WTC11 (cell line): Measurements from ENCODE around the gene SERTAD2. TPM values are rescaled to one million over a fixed set of nuclear protein-coding genes. Genes with fewer than 3 reads are reported as not detected.

Experiments
- ATAC-seq: fragments of 200-7000 bp; cut with Tn5 transposase; 2 replicates; pipeline ENCODE4 v1.10.0; 2021; ENCODE audit warnings: mild to moderate bottlenecking, moderate library complexity
- CTCF ChIA-PET: fragments of 300-600 bp; sonication (Branson Sonifier 250); formaldehyde crosslinking; loops from one replicate; lab custom pipeline; 2021; ENCODE audit warnings: antibody characterized with exemption; lab: Charles Lee
- POLR2A ChIA-PET: fragments of 350-600 bp; sonication (Branson Sonifier 250); formaldehyde crosslinking; loops from one replicate; lab custom pipeline; 2021; ENCODE audit warnings: antibody characterized with exemption; lab: Charles Lee
- DNase-seq: peaks from one replicate; pipeline ENCODE4 v3.0.0; 2021; ENCODE audit warnings: low spot score
- H3K27ac Mint-ChIP-seq: 2 replicates; pipeline ENCODE4 v1.8.0; 2021; ENCODE audit warnings: mixed read lengths
- H3K27me3 Mint-ChIP-seq: 2 replicates; pipeline ENCODE4 v1.8.0; 2021; ENCODE audit warnings: low read depth, mild to moderate bottlenecking, moderate library complexity, mixed read lengths
- H3K36me3 Mint-ChIP-seq: 2 replicates; pipeline ENCODE4 v1.8.0; 2021; ENCODE audit warnings: mixed read lengths
- H3K4me1 Mint-ChIP-seq: 2 replicates; pipeline ENCODE4 v1.8.0; 2022; ENCODE audit warnings: mixed read lengths
- H3K4me3 Mint-ChIP-seq: 2 replicates; pipeline ENCODE4 v1.8.0; 2021; ENCODE audit warnings: mild to moderate bottlenecking, moderate library complexity, mixed read lengths
- H3K9me3 Mint-ChIP-seq: 2 replicates; pipeline ENCODE4 v1.8.0; 2021; ENCODE audit warnings: mixed read lengths
- AFF4 ChIP-seq: sonication (generic); formaldehyde crosslinking; IDR thresholded peaks from 2 replicates; pipeline ENCODE4 v1.8.1; 2023; ENCODE audit warnings: mild to moderate bottlenecking, missing genetic modification reagents, borderline replicate concordance
- CBFB ChIP-seq: sonication (generic); formaldehyde crosslinking; IDR thresholded peaks from 2 replicates; pipeline ENCODE4 v1.8.1; 2022; ENCODE audit warnings: mild to moderate bottlenecking, low read depth, missing genetic modification reagents
- CREM ChIP-seq: sonication (generic); formaldehyde crosslinking; IDR thresholded peaks from 2 replicates; pipeline ENCODE4 v1.8.1; 2022; ENCODE audit warnings: mild to moderate bottlenecking, missing genetic modification reagents, moderate library complexity
- ELF4 ChIP-seq: sonication (generic); formaldehyde crosslinking; IDR thresholded peaks from 2 replicates; pipeline ENCODE4 v1.8.1; 2022; ENCODE audit warnings: low read depth, mild to moderate bottlenecking, moderate library complexity, missing genetic modification reagents
- EMX1 ChIP-seq: fragments of 250-450 bp; sonication (Bioruptor Pico); IDR thresholded peaks from 2 replicates; pipeline ENCODE4 v1.8.0; 2021; ENCODE audit warnings: mild to moderate bottlenecking
- IRF1 ChIP-seq: sonication (generic); formaldehyde crosslinking; IDR thresholded peaks from 2 replicates; pipeline ENCODE4 v1.8.0; 2023; ENCODE audit warnings: missing genetic modification reagents
- IRF2 ChIP-seq: sonication (generic); formaldehyde crosslinking; IDR thresholded peaks from 2 replicates; pipeline ENCODE4 v1.8.0; 2022; ENCODE audit warnings: low read depth, missing genetic modification reagents, borderline replicate concordance
- MYBL2 ChIP-seq: sonication (generic); formaldehyde crosslinking; IDR thresholded peaks from 2 replicates; pipeline ENCODE4 v1.8.1; 2023; ENCODE audit warnings: mild to moderate bottlenecking, moderate library complexity, missing genetic modification reagents
- NFE2L1 ChIP-seq: sonication (generic); formaldehyde crosslinking; IDR thresholded peaks from 2 replicates; pipeline ENCODE4 v1.8.1; 2023; ENCODE audit warnings: missing genetic modification reagents
- OVOL2 ChIP-seq: fragments of 250-450 bp; sonication (Bioruptor Pico); IDR thresholded peaks from 2 replicates; pipeline ENCODE4 v1.9.0; 2021; ENCODE audit warnings: mild to moderate bottlenecking, borderline replicate concordance
- RELA ChIP-seq: sonication (generic); formaldehyde crosslinking; IDR thresholded peaks from 2 replicates; pipeline ENCODE4 v1.8.1; 2022; ENCODE audit warnings: missing genetic modification reagents, mild to moderate bottlenecking, borderline replicate concordance
- RORB ChIP-seq: fragments of 250-450 bp; sonication (Bioruptor Pico); IDR thresholded peaks from 2 replicates; pipeline ENCODE4 v1.9.0; 2021; ENCODE audit warnings: mild to moderate bottlenecking
- ZNF138 ChIP-seq: sonication (generic); formaldehyde crosslinking; conservative IDR thresholded peaks from 2 replicates; pipeline ENCODE4 v1.8.1; 2022; ENCODE audit warnings: mild to moderate bottlenecking, moderate library complexity, missing genetic modification reagents
- ZNF396 ChIP-seq: fragments of 250-450 bp; sonication (Bioruptor Pico); IDR thresholded peaks from 2 replicates; pipeline ENCODE4 v1.8.0; 2021; ENCODE audit warnings: mild to moderate bottlenecking, moderate library complexity, borderline replicate concordance
- ZNF423 ChIP-seq: fragments of 250-450 bp; sonication (Bioruptor Pico); IDR thresholded peaks from 2 replicates; pipeline ENCODE4 v2.1.2; 2022; ENCODE audit warnings: mild to moderate bottlenecking, moderate library complexity
- total RNA-seq: library from RNA; stranded (reverse); gene quantifications from 3 replicates; pipeline ENCODE4 v1.2.3, GENCODE V29; 2021
- TF ChIP-seq, protein P1 (sequence below): sonication (generic); formaldehyde crosslinking; IDR thresholded peaks from 2 replicates; pipeline ENCODE4 v1.8.1; 2022; ENCODE audit warnings: missing genetic modification reagents, borderline replicate concordance
- TF ChIP-seq, protein P2 (sequence below): sonication (generic); formaldehyde crosslinking; IDR thresholded peaks from 2 replicates; pipeline ENCODE4 v1.8.0; 2022; ENCODE audit warnings: mild to moderate bottlenecking, missing genetic modification reagents

Gene SERTAD2
- total RNA-seq, 1 experiment from 2014 or later = 7.9 TPM

GRCh38 chr2:64640153-64641044, 13.3 kb downstream of the SERTAD2 start:
- Mint-ChIP-seq H3K27me3 (peaks cover 26% of the 10 kb centered on the region), H3K27ac (0 out of 2 replicates have a peak overlapping the region, but pooled peaks have one; percentile 55), H3K9me3 (no peaks in the 10 kb centered on the region), H3K4me3 (no peak overlapping the region), H3K4me1 (peaks cover 82% of the 10 kb centered on the region), H3K36me3 (peaks cover 9% of the 10 kb centered on the region)
- no peak for TF ChIP-seq IRF1 (CRISPR knock-in tag)
- no peak for TF ChIP-seq NFE2L1 (CRISPR knock-in tag)
- TF ChIP-seq CBFB (CRISPR knock-in tag) = no peak
- TF ChIP-seq MYBL2 (CRISPR knock-in tag) = no peak
- no peak for TF ChIP-seq ELF4 (CRISPR knock-in tag)
- ATAC-seq = peak; percentile 18; the same call in 1 of the 2 replicates
- ChIA-PET POLR2A (interaction anchor here (1.1 kb wide), 1 partner anchor 14 kb away, joined by 4 read pairs; the partner anchor contains the start of gene SERTAD2), CTCF (interaction anchor here (0.6 to 2.3 kb wide), 5 partner anchors 13 to 119 kb away, joined by 3 to 7 read pairs (median 4); partner anchors contain the start of gene SERTAD2)
- DNase-seq = no peak

GRCh38 chr2:64639691-64640090, 14.0 kb downstream of the SERTAD2 start:
- Mint-ChIP-seq H3K4me3 (no peak overlapping the region), H3K27ac (no peak overlapping the region), H3K9me3 (no peaks in the 10 kb centered on the region), H3K27me3 (peaks cover 26% of the 10 kb centered on the region), H3K4me1 (peaks cover 79% of the 10 kb centered on the region), H3K36me3 (peaks cover 10% of the 10 kb centered on the region)
- ATAC-seq (no peak), DNase-seq (no peak)
- TF ChIP-seq, protein P1, sequence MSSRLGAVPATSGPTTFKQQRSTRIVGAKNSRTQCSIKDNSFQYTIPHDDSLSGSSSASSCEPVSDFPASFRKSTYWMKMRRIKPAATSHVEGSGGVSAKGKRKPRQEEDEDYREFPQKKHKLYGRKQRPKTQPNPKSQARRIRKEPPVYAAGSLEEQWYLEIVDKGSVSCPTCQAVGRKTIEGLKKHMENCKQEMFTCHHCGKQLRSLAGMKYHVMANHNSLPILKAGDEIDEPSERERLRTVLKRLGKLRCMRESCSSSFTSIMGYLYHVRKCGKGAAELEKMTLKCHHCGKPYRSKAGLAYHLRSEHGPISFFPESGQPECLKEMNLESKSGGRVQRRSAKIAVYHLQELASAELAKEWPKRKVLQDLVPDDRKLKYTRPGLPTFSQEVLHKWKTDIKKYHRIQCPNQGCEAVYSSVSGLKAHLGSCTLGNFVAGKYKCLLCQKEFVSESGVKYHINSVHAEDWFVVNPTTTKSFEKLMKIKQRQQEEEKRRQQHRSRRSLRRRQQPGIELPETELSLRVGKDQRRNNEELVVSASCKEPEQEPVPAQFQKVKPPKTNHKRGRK = no peak
- TF ChIP-seq ZNF396 (CRISPR knock-in tag) = no peak
- no peak for TF ChIP-seq OVOL2 (CRISPR knock-in tag)
- TF ChIP-seq, protein P2, sequence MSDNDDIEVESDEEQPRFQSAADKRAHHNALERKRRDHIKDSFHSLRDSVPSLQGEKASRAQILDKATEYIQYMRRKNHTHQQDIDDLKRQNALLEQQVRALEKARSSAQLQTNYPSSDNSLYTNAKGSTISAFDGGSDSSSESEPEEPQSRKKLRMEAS (CRISPR knock-in tag) = no peak
- TF ChIP-seq ZNF423 (CRISPR knock-in tag) = no peak
- TF ChIP-seq ZNF138 = no peak
- TF ChIP-seq EMX1 (CRISPR knock-in tag) = no peak
- no peak for TF ChIP-seq IRF2
- no peak for TF ChIP-seq RELA
- no peak for TF ChIP-seq ELF4 (CRISPR knock-in tag)
- TF ChIP-seq CREM (CRISPR knock-in tag) = no peak
- no peak for TF ChIP-seq AFF4
- no peak for TF ChIP-seq RORB
- POLR2A ChIA-PET = interaction anchor here (1.1 kb wide), 1 partner anchor 14 kb away, joined by 4 read pairs; the partner anchor contains the start of gene SERTAD2
- CTCF ChIA-PET = interaction anchor here (0.6 to 2.3 kb wide), 4 partner anchors 12 to 120 kb away, joined by 4 to 7 read pairs (median 5); no protein-coding TSS in a partner anchor
